HG02763 (cell line): ENCODE measurements around the gene FTSJ3.
"Not testable (repeated sequence)": the region's sequence is repeated elsewhere in the genome, so short reads cannot be mapped to it uniquely, and the experiment has no call there.

Experiments
- ATAC-seq: cut with Tn5 transposase; IDR thresholded peaks from one replicate; pipeline ENCODE4 v1.9.1; 2021; ENCODE audit warnings: mild to moderate bottlenecking, moderate library complexity; ENCODE audit not compliant: unreplicated experiment

The FTSJ3 gene

DNA sequence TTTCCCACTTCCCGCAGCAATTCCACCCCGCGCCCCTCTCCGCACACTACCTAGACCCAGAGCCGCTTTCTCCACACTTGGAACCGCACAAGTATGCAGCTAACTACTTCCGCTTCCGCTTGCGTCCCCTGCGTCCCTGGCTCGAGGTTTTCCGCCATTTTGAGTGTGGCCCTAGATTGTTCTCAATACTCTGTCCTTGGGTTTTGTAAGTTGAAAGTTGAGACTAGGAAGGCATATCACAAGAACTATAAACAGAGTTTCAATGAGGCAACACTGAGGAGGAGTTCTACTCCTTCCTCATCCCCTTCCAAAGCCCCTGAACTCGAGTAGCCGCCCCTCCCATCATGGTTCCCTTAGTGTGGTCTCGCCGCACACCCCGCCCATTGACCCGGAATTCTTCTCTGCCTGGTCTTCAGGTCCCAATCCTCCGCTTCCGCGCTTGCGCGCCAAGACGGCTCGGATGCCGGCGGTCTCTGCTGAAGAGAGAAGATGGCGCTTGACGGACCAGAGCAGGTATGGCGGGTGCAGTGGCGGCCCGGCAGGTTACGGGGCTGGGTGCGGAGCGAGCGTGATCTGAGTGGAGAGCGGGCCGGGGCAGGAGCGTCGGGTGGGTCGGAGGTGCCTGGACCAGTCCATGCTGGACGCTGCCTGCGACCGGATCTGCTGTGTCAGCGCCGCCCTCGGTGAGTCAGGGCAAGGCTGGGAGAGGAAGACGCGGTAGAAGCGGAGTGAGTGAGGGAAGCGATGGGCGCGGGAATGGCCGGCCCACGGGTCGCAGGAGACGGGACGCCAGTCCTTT lies at the start of gene FTSJ3, which contains the start of gene PSMC5:
TSS of gene FTSJ3 (minus strand) at position 662 of the 799 bp plus-strand sequence. CDS start 761 bp downstream, outside the sequence.
TSS of gene PSMC5 (plus strand) at position 430 of the 799 bp plus-strand sequence. CDS start at position 490, 60 bp downstream.
- peak; percentile 84 for ATAC-seq

GRCh38 chr17:63874693-63875092 lies 47.2 kb upstream of the FTSJ3 start:
- not testable (repeated sequence) for ATAC-seq

DNA sequence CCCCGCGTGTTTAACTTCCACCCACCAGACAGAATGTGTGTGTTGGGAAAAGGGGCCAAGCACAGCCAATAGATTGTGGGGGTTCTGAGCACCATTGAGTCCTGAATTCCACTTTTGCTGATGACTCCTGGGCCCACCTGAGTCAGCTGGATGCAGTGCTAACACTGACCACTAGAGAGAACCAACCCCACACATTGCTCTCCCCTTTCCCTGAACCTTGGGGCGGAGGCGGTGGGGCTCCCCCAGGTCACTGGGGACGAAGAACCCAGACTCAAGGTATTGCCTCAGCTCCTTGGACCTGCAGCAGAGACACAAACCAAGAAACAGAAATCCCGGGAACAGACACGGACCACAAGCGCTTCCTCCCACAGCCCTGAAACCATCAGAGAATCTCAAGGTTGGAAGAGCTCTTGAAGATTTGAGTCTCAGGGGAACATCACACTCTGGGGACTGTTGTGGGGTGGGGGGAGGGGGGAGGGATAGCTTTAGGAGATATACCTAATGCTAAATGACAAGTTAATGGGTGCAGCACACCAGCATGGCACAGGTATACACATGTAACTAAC lies 46.7 kb upstream of the FTSJ3 start:
- ATAC-seq: not testable (repeated sequence)

DNA sequence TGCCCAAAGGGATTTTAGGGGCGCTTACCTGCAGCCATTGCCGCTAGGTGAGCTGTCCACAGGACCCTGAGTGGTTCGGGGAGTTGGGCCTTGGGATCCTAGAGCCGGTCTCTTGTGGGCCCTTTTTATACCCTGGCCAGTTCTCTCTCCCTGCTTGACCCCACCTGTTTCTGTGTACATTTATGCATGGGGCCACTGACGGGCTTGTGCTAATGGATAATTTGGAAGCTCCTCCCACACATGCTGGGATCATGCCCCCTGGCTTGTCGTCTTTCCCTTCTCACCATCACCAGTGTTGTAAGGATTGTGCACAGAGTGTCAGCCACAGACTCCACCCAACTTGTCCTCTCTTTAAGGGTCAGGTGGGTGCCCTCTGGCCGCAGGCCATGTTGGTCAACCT lies 46.1 kb upstream of the FTSJ3 start, which contains the start of gene CSH2:
TSS of gene CSH2 (minus strand) at position 101 of the 400 bp plus-strand sequence. CDS start at position 38, 63 bp downstream.
- ATAC-seq: not testable (repeated sequence)

DNA sequence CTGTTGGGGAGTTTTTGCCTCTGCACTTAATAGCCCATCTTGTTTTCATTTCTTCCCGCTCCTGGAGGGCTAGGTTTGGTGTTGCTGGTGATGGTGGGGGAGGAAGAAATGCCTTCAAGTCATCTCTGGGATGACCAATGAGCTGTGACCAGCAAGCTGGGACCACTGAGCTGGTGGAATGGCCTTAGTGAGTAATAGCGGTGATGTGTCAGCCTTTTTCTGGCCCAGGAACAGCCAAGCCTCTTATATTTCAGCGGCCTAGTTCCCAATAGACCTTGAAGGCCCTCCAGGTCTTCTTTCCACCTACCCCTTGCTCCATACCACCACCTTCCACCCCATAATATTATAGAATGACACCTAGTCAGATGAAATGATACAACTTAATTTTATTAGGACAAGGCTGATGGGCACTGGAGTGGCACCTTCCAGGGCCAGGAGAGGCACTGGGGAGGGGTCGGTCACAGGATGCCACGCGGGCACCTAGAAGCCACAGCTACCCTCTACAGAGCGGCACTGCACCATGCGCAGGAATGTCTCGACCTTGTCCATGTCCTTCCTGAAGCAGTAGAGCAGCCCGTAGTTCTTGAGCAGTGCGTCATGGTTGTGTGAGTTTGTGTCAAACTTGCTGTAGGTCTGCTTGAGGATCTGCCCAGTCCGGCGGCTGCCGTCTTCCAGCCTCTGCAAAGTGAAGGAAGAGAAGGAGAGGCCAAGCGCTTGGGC lies 44.3 kb upstream of the FTSJ3 start:
- ATAC-seq: not testable (repeated sequence)

DNA sequence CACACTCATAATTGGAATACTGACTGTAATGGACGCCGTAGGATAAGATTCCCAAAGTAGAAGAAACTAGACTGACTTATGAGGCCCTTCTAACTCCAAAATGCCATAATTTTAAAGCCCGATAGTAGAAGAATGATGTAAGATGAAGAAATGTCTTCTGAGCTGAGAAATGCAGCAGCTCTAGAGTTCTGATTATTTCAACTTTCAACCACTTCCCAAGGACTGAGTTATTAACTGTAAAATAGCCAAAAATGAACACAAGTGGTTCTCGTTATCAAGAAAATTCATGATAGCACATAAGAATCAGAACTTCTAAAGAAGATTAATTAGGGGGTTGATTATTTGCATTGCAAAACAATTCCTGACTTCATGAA lies 42.8 kb upstream of the FTSJ3 start:
- ATAC-seq: not testable (repeated sequence)

DNA sequence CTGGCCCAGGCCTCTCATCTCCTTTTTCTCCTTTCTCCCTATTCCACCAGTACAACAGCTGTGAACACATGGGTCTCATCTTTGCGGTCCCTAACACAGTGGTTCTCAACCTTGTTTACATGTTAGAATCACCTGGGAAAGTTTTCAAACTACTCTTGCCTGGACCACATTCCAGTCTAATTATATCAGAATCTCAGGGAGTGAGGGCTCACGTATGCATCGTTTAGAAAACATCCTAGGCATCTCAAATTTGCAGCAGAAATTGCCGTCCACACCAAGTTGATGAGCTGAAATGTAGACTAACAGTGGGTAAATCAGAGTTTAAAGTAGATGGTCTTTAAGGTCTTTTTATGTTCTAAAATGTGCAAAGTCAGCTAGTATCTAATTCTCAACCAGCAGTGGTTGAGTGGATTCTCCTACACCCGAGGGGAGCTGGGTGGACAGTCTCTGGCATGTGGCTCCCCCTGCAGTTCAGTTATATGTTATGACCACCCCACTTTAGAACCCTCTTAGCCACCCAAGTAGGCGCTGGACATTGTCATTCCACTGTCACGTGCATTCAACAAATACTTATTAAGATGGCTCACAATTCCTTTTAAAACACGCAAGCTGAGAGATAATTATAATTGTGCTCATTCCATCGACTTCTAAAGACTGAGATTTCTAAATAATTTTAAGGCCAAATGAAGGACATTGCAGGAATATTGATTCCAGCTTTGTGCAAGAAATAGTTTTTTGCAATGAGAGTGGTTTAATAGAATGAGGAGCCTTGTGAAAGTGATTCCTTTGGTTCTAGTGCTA lies 42.2 kb upstream of the FTSJ3 start:
- not testable (repeated sequence) for ATAC-seq

DNA sequence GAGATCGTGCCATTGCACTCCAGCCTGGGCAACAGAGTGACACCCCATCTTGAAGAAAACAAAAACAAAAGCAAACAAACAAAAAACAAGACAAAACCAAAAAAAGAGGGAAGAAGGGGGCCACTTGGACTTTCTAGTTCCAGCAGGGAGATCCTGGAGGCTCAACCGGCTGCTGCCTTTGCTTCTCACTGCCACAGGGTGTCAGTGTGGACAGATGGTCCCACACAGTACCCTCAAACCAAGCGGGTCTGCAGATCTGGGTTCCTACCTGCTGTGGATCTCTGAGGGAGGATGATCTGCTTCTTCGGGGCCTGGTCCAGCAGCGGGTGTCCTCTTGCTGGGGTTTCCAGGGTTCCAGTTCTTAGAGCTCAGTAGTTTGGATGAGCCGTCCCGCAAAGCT lies 39.2 kb upstream of the FTSJ3 start:
- not testable (repeated sequence) for ATAC-seq

- no peak for ATAC-seq
Measured at GRCh38 chr17:63859257-63859656, 31.8 kb upstream of the FTSJ3 start.

DNA sequence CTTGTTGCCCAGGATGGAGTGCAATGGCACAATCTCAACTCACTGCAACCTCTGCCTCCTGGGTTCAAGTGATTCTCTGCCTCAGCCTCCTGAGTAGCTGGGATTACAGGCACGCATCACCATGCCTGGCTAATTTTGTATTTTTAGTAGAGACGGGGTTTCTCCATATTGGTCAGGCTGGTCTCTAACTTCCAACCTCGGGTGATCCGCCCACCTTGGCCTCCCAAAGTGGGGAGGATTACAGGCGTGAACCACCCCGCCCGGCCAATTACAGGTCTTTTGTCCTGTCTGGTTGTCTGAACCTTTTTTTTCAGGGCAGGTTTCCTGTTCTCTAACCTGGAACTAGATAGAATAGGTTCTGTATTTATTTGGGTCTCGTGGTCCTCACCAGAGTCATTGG lies 29.0 kb upstream of the FTSJ3 start:
- ATAC-seq: not testable (repeated sequence)

GRCh38 chr17:63855185-63855584 lies 27.7 kb upstream of the FTSJ3 start:
- ATAC-seq: no peak

DNA sequence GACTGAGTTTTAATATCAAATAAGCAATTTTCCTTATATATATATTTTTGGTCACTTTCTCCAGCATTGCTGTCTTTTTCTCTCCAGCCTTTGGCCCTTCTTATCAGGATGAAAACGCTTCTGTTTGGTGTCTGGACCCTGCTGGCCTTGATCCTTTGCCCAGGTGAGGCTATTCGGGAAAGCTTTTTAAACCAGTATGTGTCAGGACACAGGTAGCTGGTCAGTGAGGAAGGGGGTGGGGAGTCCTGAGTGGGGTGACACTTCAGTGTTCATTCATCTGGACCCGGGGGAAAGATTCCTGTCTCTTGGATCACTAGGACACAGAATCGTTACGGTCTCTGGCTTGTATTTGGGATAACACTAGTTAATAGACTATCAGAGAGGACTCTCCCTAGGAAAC lies 27.2 kb upstream of the FTSJ3 start:
- no peak for ATAC-seq

DNA sequence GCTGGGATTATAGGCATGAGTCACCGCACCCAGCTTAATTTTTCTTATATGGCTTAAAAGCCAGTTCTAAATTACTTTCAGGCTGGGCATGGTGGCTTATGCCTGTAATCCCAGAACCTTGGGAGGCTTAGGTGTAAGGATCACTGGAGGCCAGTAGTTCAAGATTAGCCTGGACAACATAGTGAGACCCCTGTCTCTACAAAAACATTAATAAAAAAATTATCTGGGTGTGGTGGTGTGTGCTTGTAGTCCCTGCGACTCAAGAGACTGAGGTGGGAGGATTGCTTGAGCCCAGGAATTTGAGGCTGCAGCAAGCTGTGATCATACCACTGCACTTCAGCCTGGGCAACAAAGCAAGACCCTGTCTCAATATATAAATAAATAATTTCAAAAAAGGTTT lies 25.8 kb upstream of the FTSJ3 start:
- ATAC-seq: no peak

- no peak for ATAC-seq
Measured at GRCh38 chr17:63850401-63850800, 22.9 kb upstream of the FTSJ3 start.

GRCh38 chr17:63848834-63849689 lies 21.6 kb upstream of the FTSJ3 start:
- ATAC-seq: peak; percentile 80

DNA sequence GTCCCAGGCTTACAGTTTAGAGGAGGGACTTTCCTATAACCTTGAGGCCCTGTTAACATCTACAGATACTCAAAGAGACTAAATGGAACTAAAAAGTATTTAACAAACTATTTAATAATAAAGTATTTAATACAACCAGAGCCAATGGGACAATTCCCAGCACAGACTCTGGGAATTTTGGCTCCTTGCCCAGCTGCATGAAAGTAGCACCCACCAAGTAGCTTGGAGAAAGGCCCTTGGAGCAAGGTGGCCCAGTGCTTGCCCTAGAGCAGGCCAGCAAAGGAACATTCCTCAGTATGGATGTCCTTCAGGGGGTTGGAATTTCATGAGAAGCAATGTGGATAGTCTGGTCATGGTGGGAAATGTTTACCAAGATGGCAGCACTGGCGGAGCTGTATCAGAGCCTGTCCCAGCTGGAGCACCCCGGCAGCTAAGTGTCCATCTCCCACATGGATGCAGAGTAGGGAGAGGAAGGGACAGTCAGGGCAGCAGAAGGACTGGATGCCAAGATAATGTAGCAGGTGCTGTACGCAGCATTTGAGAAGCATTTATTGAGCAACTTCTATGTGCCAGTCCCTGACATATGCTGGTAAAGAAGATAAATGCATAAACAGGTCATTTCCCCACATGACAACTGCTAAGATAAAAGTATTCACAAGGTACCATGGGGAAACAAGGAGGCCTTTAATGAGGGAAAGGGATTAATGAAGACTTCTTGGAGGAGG lies 20.2 kb upstream of the FTSJ3 start:
- ATAC-seq: no peak

DNA sequence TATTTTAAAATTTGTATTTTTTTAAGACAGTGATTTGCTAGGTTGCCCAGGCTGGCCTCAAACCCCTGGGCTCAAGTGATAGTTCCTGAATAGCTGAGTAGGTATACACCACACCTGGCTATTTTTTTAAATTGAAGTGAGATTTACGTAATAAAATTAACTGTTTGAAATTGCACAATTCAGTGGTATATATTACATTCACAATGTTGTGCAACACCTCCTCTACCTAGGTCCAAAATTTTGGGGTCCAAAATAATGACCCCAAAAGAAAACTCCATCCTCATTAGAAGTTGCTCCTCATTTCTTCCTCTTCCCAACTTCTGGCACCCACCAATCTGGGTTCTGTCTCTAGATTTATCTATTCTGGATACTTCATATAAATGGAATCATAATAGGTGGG lies 18.0 kb upstream of the FTSJ3 start:
- no peak for ATAC-seq

DNA sequence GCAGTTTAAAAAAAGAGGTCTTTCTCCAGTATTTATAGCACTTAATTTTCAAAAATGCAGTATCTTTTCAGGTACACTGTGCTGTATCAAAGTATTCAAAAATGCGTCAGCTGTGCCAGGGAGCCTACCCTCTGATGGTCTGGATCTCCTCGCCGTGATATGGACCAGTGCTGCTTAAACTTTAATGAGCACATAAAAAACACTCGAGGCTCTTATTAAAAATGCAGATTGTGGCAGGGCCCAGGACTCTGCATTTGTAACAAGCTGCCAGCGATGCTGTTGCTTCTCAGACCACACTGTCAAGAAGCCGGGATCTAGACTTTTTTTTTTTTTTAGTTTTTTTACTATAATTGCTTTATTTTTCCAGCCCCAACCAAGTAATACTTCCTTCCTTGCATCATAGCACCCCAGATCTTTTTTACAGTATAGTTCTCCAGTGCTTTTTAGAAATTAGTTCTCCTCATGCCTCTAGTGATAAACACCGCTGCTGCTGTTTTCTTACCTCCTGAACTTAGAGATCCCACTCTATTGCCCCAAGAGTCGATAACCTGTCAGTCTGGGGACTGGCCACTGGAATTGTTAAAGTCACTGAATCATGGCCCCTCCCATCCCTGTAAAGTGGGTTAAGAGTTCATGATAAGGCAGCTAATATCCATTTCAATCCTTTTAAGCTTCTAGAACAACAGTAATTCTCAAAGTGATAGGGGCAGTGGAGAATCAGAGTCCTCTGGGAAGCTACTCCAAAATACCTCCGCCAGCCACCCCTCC lies 16.6 kb upstream of the FTSJ3 start:
- no peak for ATAC-seq
